Astrocyte of the spinal cord (primary cell): ENCODE results near the gene LAMA3.

Experiments
- DNase-seq: peaks from one replicate; pipeline ENCODE4 v3.0.0; 2011; ENCODE audit warnings: low read depth, low spot score
- H3K4me3 ChIP-seq: 2 replicates; pipeline ENCODE4 v1.5.1; 2011; ENCODE audit warnings: low read depth, mild to moderate bottlenecking, low read length, moderate library complexity
- CTCF ChIP-seq: IDR thresholded peaks from 2 replicates; pipeline ENCODE4 v1.5.1; 2012; ENCODE audit warnings: low read depth, mild to moderate bottlenecking, low read length, inconsistent platforms
- in situ Hi-C: cut with HindIII; loops from 2 replicates; pipeline ENCODE4 v1.10.0; 2017; ENCODE audit warnings: low sequenced_read_pairs

Gene LAMA3

GRCh38 chr18:23934863-23935262 is 245.6 kb downstream of the LAMA3 start:
- in situ Hi-C loops = no loop called here
- no peak for DNase-seq
- H3K4me3 ChIP-seq = no peak overlapping the region
- TF ChIP-seq CTCF = no peak

- no peak overlapping the region for H3K4me3 ChIP-seq
- TF ChIP-seq CTCF = no peak
- in situ Hi-C loops = no loop called here
- no peak for DNase-seq
Observed at GRCh38 chr18:23935804-23936203, 246.6 kb downstream of the LAMA3 start.

- H3K4me3 ChIP-seq = no peak overlapping the region
- DNase-seq = no peak
- in situ Hi-C loops = no loop called here
- TF ChIP-seq CTCF = no peak
Observed at GRCh38 chr18:23936381-23936958, 247.2 kb downstream of the LAMA3 start.

- TF ChIP-seq CTCF = no peak
- DNase-seq = no peak
- no peak overlapping the region for H3K4me3 ChIP-seq
- in situ Hi-C loops = no loop called here
Observed at GRCh38 chr18:23938043-23938756, 248.9 kb downstream of the LAMA3 start.

GRCh38 chr18:23938901-23939341 is 249.7 kb downstream of the LAMA3 start:
- in situ Hi-C loops = no loop called here
- no peak for DNase-seq
- no peak overlapping the region for H3K4me3 ChIP-seq
- no peak for TF ChIP-seq CTCF

GRCh38 chr18:23939366-23939765 is 250.1 kb downstream of the LAMA3 start:
- TF ChIP-seq CTCF = no peak
- H3K4me3 ChIP-seq = no peak overlapping the region
- in situ Hi-C loops = no loop called here
- no peak for DNase-seq
